Measurements from ENCODE around the gene MAB21L3.

Gene MAB21L3

GRCh38 chr1:116166655-116167054 is 55.5 kb downstream of the MAB21L3 start:
- no peak for DNase-seq

DNA sequence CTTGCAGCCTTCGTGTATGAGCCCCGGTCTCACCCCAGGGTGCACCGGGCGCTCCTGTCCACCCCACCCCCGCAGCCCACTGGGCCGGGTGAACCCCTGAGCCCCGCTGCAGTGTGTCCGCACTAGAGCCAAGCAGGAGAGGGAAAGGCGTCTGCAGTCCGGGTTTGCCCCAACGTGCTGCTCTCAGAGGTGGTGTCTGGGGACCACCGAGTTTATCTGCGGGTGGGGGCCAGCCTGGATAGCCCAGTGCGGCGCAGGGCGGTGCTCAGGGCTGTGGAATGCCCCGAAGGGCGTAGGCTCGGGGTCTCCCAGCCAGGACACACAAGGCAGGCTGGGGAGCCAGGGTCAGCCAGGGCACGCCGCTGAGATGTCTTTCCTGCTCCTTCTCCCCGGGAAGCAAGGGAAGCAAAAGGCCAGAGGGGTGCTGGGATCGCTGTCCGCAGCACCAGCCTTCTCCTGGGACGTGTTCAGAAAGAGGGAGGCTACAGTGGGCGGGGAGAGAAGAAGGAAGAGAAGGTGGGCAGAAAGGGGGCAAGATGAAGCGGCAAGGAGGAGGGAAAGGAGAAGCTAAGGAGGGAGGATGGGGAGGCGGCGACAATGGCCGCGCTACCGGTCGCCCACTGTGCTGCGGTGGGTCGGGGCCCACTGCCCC is 56.6 kb downstream of the MAB21L3 start:
- no peak for DNase-seq

DNA sequence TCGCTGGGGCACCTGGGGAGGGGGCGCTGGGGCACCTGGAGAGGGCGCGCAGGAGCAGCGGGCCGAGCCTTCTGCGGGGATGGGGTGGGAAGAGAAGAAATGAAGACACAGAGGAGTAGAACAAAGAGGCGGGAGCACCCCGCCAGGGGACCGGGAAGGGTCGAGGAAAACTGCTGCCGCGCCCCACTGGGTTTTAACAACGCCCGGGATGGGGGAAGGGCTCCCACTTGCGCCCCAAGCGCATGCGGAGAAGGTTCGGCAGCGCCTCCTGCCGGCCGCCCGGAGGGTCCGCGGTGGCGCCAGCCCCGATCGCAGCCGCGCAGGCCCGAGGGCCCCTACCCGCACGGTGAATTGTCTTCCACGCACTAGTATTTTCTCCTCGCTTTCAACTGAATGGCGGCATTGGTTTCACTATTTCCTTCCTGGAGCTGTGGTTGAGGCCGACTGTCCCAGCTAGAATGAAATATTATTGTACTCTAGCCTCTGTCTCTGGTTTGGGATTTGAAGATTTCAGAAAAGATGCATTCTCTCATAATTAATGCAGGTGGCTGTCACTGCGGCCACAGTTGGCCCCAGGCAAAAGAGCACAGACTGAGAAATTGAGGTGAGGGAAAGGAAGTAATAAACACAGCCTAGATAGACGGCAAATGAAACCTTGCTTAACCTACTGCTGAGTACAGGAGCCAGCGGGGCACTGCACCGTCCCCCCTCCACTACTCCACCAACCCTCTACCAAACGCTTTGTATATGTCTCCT is 57.3 kb downstream of the MAB21L3 start:
- DNase-seq: no peak

DNA sequence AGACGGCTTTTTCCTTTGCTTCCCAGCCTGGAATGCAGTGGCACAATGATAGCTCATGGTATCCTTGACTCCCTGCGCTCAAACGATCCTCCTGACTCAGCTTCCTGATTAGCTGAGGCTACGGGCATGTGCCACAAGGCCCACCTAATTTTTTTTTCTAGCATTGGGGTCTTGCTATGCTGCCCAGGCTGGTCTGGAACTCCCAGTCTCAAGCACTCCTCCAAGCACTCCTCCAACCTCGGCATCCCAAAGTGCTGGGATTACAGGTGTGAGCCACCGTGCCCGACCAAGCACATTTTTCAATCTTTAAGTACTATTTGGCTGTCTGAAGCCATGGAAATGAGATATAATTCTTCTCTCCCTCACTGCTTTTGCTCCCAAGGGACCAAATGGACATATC is 58.7 kb downstream of the MAB21L3 start:
- no peak for DNase-seq

GRCh38 chr1:116170721-116171589 is 59.8 kb downstream of the MAB21L3 start:
- DNase-seq: no peak

GRCh38 chr1:116172666-116173065 is 61.5 kb downstream of the MAB21L3 start:
- DNase-seq: no peak

DNA sequence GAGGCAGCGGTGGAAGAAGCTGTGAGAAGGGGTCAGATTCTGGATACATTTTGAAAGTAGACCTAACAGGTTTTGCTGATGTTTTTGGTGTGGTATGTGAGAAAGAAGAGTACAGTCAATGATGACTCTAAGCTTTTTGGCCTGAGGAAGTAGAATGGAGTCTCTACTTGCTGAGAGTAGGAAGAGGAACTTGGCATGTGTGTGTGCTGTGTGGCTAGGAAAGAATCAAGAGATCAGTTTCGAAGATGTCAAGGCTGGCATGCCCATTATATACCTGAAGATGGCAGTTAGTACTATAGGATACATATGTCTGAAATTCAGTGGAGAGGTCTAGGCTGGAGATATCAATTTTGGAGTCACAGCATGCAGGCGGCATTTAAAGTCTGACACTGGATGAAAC is 64.4 kb downstream of the MAB21L3 start:
- no peak for DNase-seq

- DNase-seq: no peak
Measured at GRCh38 chr1:116176306-116176789, 65.1 kb downstream of the MAB21L3 start.

DNA sequence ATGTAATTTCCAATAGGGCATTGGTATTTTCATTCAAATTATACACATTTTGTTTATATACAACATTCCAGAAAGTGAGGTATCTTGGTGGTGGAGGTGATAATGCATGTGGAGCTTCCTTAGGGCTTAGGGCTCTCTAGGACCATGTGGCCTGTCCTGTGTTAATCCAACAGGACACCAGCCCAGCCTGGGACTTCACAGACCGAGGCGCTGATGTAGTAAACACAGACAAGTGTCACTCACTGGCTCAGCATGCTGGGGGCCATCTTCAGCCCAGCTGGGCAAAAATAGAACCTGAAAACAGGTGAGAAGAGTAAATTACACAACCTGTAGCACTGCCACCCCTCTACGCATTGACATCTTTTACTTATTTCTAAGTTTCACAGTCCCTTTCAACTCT is 66.7 kb downstream of the MAB21L3 start:
- no peak for DNase-seq

GRCh38 chr1:116178837-116179236 is 67.6 kb downstream of the MAB21L3 start:
- peak; percentile 3 for DNase-seq

DNA sequence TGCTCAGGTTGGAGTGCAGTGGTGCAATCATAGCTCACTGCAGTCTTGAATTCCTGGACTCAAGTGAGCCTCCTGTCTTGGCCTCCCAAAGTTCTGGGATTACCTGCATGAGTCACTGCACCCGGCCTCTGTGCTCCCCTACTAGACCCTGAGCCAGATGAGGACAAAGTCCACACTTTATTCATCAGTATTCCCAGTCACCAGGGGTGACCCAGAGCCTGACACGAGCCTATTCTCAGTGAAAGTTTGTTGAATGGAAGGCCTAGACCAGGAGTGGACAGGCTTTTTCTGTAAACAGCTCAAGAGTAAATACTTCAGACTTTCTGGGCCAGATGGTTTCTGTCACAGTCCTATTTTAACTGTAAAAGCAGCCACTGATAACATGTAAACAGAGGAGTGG is 68.2 kb downstream of the MAB21L3 start:
- DNase-seq: no peak

DNA sequence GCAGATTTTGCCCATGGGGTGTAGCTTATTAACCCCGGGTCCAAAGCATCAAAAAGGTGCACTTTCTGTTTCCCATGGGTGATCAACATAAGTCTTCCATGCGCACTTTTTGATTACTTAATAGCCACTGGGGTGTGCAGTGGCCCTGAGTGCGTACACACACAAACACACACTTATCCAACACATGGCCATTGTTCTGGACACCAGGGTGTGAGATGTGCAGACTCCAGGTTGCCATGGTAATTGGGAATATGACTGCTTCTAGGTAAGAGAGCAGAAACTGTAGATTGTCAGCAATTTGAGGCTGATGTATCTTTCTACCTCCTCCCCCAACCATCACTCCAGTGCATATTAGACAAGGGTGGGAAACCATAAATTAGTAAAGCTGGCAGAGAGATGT is 68.8 kb downstream of the MAB21L3 start:
- no peak for DNase-seq

DNA sequence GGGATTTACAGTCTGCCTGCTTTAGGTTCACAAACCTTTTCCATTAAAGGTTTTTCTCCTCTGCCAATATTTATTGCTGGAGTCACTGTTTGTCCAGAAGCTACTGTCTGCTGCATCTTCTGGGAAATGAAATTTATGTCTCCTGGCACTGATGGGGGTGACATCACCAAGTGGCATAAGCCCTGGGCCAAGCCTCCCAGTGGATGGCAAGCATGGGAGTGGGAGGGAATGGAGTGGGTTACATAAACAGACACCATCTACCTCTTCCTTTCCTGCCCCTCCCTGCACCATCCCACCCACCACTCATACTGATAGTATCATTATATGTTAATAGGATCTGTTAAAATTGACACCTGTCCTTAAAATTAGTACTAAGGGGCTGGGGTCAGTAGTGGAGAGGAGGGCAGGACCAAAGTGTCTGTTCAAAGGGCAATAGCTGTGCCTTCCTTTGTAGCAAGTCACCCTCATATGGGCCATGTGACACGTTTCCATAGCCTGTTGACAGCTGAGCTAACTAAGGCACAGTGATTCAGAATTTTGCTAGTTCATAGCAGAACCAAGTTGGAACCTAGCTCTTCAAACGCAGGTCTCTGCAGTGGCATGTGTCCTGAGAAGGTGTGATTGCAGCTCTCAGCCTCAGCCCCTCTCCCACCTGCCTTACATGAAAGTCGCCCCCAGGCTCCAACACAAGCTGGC is 71.0 kb downstream of the MAB21L3 start:
- DNase-seq: no peak

Data from NCI-H1105 treated with DMSO at 0.1 percent for 48 hours (cell line).